Suppressor macrophage treated with lipopolysaccharide for 1 hour (primary cell): ENCODE data around the gene RCAN1.
A peak's percentile ranks its signal among the peaks of the same experiment; 100 is the strongest.

Source experiments
- DNase-seq, 3 donors: peaks; one replicate each; pipeline ENCODE4 v3.0.0-alpha.2; 2020 to 2022

Gene RCAN1

GRCh38 chr21:34536820-34537219 lies 78.1 kb downstream of the RCAN1 start:
- DNase-seq = no peak

- DNase-seq = no peak
Observed at GRCh38 chr21:34536311-34536710, 78.6 kb downstream of the RCAN1 start.

GRCh38 chr21:34535886-34536285 lies 79.0 kb downstream of the RCAN1 start:
- DNase-seq = no peak

- peak in 2 of 3 donors; percentile 45 to 48 for DNase-seq
Observed at GRCh38 chr21:34534522-34534921, 80.4 kb downstream of the RCAN1 start.

GRCh38 chr21:34533938-34534337 lies 81.0 kb downstream of the RCAN1 start:
- DNase-seq = no peak

GRCh38 chr21:34531399-34531798 lies 83.5 kb downstream of the RCAN1 start:
- DNase-seq = no peak

GRCh38 chr21:34530261-34530660 lies 84.7 kb downstream of the RCAN1 start:
- DNase-seq = no peak

GRCh38 chr21:34528131-34528561 lies 86.8 kb downstream of the RCAN1 start:
- DNase-seq = no peak

- DNase-seq = peak; percentile 82 to 95 (median 84)
Observed at GRCh38 chr21:34526618-34527290, 88.2 kb downstream of the RCAN1 start.

- no peak for DNase-seq
Observed at GRCh38 chr21:34526241-34526617, 88.7 kb downstream of the RCAN1 start.

- DNase-seq = peak in 2 of 3 donors; percentile 49 to 67
Observed at GRCh38 chr21:34524646-34525601, 90.0 kb downstream of the RCAN1 start.

GRCh38 chr21:34523019-34523555 lies 91.8 kb downstream of the RCAN1 start:
- DNase-seq = no peak

GRCh38 chr21:34522284-34522683 lies 92.6 kb downstream of the RCAN1 start:
- peak in 2 of 3 donors; percentile 32 to 54 for DNase-seq

- DNase-seq = no peak
Observed at GRCh38 chr21:34521561-34521960, 93.4 kb downstream of the RCAN1 start.

- DNase-seq = peak; percentile 69 to 88 (median 81)
Observed at GRCh38 chr21:34520764-34521508, 94.0 kb downstream of the RCAN1 start.

- peak in 2 of 3 donors; percentile 54 to 81 for DNase-seq
Observed at GRCh38 chr21:34520281-34520680, 94.6 kb downstream of the RCAN1 start.

- no peak for DNase-seq
Observed at GRCh38 chr21:34519694-34520093, 95.2 kb downstream of the RCAN1 start.

- DNase-seq = no peak
Observed at GRCh38 chr21:34519016-34519415, 95.9 kb downstream of the RCAN1 start.

GRCh38 chr21:34518301-34518700 lies 96.6 kb downstream of the RCAN1 start:
- no peak for DNase-seq

- DNase-seq = peak; percentile 60 to 70 (median 68)
Observed at GRCh38 chr21:34517491-34518245, 97.2 kb downstream of the RCAN1 start.

GRCh38 chr21:34517039-34517438 lies 97.9 kb downstream of the RCAN1 start:
- no peak for DNase-seq

GRCh38 chr21:34514576-34515115 lies 100.3 kb downstream of the RCAN1 start:
- DNase-seq = no peak
